OCI-LY1 (cell line): ENCODE results near the gene CARS2.
"Not testable (repeated sequence)": the region's sequence is repeated elsewhere in the genome, so short reads cannot be mapped to it uniquely, and the experiment has no call there.

Source experiments
- H2AFZ ChIP-seq: fragments of 200-600 bp; sonication (generic), shearing (Covaris generic); 2 replicates; pipeline ENCODE4 v1.6.0; 2014; ENCODE audit warnings: antibody characterized with exemption, mild to moderate bottlenecking, low read length
- H3F3A ChIP-seq: fragments of 200-600 bp; sonication (generic), shearing (Covaris generic); 2 replicates; pipeline ENCODE4 v1.6.0; 2014; ENCODE audit warnings: mild to moderate bottlenecking, antibody characterized with exemption, low read length, moderate library complexity; ENCODE audit not compliant: insufficient read depth
- H3K27ac ChIP-seq: fragments of 200-600 bp; sonication (generic); 2 replicates; pipeline ENCODE4 v1.5.1; 2014; ENCODE audit warnings: low read length, mixed run types, mild to moderate bottlenecking, low read depth; ENCODE audit not compliant: poor library complexity, severe bottlenecking
- H3K27me3 ChIP-seq: fragments of 200-600 bp; sonication (generic); 2 replicates; pipeline ENCODE4 v1.6.0; 2014; ENCODE audit warnings: antibody characterized with exemption, mild to moderate bottlenecking, low read length, moderate library complexity; ENCODE audit not compliant: insufficient read depth
- H3K36me3 ChIP-seq: fragments of 200-600 bp; sonication (generic); 2 replicates; pipeline ENCODE4 v1.6.1; 2014; ENCODE audit warnings: mild to moderate bottlenecking, antibody characterized with exemption, low read length, moderate library complexity, mixed read lengths; ENCODE audit not compliant: insufficient read depth
- H3K4me1 ChIP-seq: fragments of 200-600 bp; sonication (generic); 2 replicates; pipeline ENCODE4 v1.5.1; 2014; ENCODE audit warnings: mild to moderate bottlenecking, low read length, moderate library complexity; ENCODE audit not compliant: insufficient read depth, severe bottlenecking
- H3K4me2 ChIP-seq: fragments of 200-600 bp; sonication (generic), shearing (Covaris generic); 2 replicates; pipeline ENCODE4 v1.6.1; 2014; ENCODE audit warnings: low read length
- H3K4me3 ChIP-seq: fragments of 200-600 bp; sonication (generic); 2 replicates; pipeline ENCODE4 v1.5.1; 2014; ENCODE audit warnings: low read length, low read depth, mild to moderate bottlenecking, mixed read lengths; ENCODE audit not compliant: poor library complexity, severe bottlenecking
- H3K79me2 ChIP-seq: fragments of 200-600 bp; shearing (Covaris generic); 2 replicates; pipeline ENCODE4 v1.6.1; 2016; ENCODE audit warnings: mixed run types, low read length, mixed read lengths; ENCODE audit not compliant: insufficient read depth
- H3K9ac ChIP-seq: fragments of 200-600 bp; sonication (generic), shearing (Covaris generic); 2 replicates; pipeline ENCODE4 v1.6.1; 2014; ENCODE audit warnings: mild to moderate bottlenecking, low read length, mixed read lengths
- H3K9me2 ChIP-seq: fragments of 200-600 bp; sonication (generic), shearing (Covaris generic); 2 replicates; pipeline ENCODE4 v1.6.1; 2014; ENCODE audit warnings: low read depth, mild to moderate bottlenecking, low read length, mixed read lengths
- H3K9me3 ChIP-seq: fragments of 200-600 bp; shearing (Covaris generic); 2 replicates; pipeline ENCODE4 v1.6.1; 2014; ENCODE audit warnings: low read length, mixed read lengths
- H4K20me1 ChIP-seq: fragments of 200-600 bp; sonication (generic), shearing (Covaris generic); 2 replicates; pipeline ENCODE4 v1.6.0; 2016; ENCODE audit warnings: mild to moderate bottlenecking, low read length; ENCODE audit not compliant: insufficient read depth
- EZH2 ChIP-seq: fragments of 200-600 bp; sonication (generic), shearing (Covaris generic); IDR thresholded peaks from 2 replicates; pipeline ENCODE4 v1.8.0; 2017; ENCODE audit warnings: borderline replicate concordance, mixed run types, mild to moderate bottlenecking, antibody characterized with exemption, low read length, moderate library complexity, mixed read lengths
- TF ChIP-seq, protein P1 (sequence below): fragments of 200-600 bp; sonication (generic), shearing (Covaris generic); IDR thresholded peaks from 2 replicates; pipeline ENCODE4 v1.5.1; 2017; ENCODE audit warnings: mild to moderate bottlenecking, antibody characterized with exemption, low read length, moderate library complexity, mixed read lengths

The CARS2 gene

DNA sequence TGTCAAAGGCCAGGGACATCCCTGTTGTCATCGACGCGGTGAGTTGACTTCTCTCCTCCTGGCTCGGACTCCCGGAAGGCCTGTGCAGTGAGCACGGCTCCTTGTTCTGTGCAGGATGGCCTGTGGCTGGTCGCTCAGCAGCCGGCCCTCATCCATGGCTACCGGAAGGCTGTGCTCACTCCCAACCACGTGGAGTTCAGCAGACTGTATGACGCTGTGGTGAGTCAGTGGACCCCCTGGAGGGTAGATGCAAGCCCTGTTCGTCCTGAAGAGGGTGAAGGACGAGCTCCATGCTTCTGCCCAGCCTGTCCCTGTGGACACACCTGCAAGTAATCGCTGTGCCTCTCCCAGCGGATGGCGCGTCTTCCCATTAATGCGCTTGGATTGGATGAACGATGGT lies 71.4 kb downstream of the CARS2 start:
- Histone ChIP-seq H3K27me3 (no peaks in the 10 kb centered on the region), H3K9me3 (no peaks in the 10 kb centered on the region), H3F3A (no peaks in the 10 kb centered on the region), H3K4me3 (no peak overlapping the region), H3K36me3 (peaks cover 69% of the 10 kb centered on the region), H3K27ac (no peak overlapping the region), H3K9me2 (no peaks in the 10 kb centered on the region), H3K79me2 (no peaks in the 10 kb centered on the region), H3K4me2 (no peak overlapping the region), H2AFZ (no peak overlapping the region), H3K4me1 (peaks cover 23% of the 10 kb centered on the region), H4K20me1 (no peaks in the 10 kb centered on the region), H3K9ac (no peak overlapping the region)
- TF ChIP-seq EZH2, result no peak
- TF ChIP-seq, protein P1, sequence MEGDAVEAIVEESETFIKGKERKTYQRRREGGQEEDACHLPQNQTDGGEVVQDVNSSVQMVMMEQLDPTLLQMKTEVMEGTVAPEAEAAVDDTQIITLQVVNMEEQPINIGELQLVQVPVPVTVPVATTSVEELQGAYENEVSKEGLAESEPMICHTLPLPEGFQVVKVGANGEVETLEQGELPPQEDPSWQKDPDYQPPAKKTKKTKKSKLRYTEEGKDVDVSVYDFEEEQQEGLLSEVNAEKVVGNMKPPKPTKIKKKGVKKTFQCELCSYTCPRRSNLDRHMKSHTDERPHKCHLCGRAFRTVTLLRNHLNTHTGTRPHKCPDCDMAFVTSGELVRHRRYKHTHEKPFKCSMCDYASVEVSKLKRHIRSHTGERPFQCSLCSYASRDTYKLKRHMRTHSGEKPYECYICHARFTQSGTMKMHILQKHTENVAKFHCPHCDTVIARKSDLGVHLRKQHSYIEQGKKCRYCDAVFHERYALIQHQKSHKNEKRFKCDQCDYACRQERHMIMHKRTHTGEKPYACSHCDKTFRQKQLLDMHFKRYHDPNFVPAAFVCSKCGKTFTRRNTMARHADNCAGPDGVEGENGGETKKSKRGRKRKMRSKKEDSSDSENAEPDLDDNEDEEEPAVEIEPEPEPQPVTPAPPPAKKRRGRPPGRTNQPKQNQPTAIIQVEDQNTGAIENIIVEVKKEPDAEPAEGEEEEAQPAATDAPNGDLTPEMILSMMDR, result no peak

DNA sequence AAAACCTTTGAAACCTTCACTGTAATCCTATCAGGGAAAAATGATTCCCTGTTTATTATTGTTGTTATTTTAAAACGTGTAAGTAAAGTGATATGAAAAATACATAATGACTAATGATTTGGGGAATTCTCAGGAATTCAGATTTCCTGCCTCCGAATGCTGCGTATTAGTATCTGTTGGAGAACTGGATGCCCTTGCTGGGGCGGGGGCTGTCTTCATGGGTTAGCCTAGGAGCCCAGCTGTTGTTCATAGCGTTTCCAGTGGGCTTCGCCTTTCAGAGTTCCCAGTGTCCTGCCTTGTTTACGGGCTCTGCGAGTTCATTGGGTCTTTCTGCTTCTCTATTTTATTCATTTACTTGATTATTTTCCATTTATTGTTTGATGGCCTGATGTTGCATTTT lies 72.1 kb downstream of the CARS2 start:
- no peaks in the 10 kb centered on the region for H3K79me2 ChIP-seq
- TF ChIP-seq, protein P1, result no peak
- no peak for TF ChIP-seq EZH2
- H3K4me3 ChIP-seq, result no peak overlapping the region
- H3K4me1 ChIP-seq, result peaks cover 23% of the 10 kb centered on the region
- H4K20me1 ChIP-seq, result no peaks in the 10 kb centered on the region
- H3K36me3 ChIP-seq, result peaks cover 67% of the 10 kb centered on the region
- H3K9me3 ChIP-seq, result no peaks in the 10 kb centered on the region
- no peaks in the 10 kb centered on the region for H3K27me3 ChIP-seq
- H2AFZ ChIP-seq, result no peak overlapping the region
- no peak overlapping the region for H3K27ac ChIP-seq
- H3K4me2 ChIP-seq, result no peak overlapping the region
- H3F3A ChIP-seq, result no peaks in the 10 kb centered on the region
- no peaks in the 10 kb centered on the region for H3K9me2 ChIP-seq
- H3K9ac ChIP-seq, result no peak overlapping the region

DNA sequence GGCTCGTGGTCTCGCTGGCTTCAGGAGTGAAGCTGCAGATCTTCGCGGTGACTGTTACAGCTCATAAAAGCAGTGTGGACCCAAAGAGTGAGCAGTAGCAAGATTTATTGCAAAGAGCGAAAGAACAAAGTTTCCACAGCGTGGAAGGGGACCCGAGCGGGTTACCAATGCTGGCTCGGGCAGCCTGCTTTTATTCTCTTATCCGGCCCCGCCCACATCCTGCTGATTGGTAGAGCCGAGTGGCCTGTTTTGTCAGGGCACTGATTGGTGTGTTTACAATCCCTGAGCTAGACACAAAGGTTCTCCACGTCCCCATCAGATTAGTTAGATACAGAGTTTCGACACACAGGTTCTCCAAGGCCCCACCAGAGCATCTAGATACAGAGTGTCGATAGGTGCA lies 73.7 kb downstream of the CARS2 start:
- not testable (repeated sequence) for H3K9me3 ChIP-seq, H3K9me2 ChIP-seq, H3K9ac ChIP-seq, H3K4me2 ChIP-seq, H4K20me1 ChIP-seq, H3K79me2 ChIP-seq, H3K27me3 ChIP-seq, H3F3A ChIP-seq, H3K27ac ChIP-seq, H2AFZ ChIP-seq, H3K4me3 ChIP-seq
- peaks cover 65% of the 10 kb centered on the region for H3K36me3 ChIP-seq
- peaks cover 15% of the 10 kb centered on the region for H3K4me1 ChIP-seq

DNA sequence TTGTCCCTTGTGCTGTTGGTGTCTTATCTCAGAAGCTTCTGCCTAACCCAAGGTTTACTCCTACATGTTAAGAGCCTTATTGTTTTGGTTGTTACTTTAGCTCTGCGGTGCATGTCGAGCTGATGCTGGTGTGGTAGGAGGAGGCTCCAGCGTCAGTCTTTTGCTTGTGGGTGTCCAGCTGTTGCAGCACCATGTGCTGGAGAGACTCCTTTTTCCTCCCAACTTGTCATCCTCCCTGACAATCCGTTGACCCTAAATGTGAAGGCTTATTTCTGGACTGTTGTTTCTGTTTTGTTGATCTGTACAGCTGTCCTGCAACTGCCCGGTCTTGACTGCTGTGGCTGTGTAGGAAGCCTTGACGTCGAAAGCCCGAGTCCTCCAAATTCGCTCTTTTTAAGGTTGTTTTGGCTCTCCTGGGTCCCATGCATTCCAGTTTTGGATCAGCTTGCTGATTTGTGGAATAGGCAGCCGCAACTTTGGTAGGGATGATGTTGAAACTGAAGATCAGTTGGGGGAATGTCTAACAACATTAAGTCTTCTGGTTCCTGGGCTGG lies 75.3 kb downstream of the CARS2 start:
- TF ChIP-seq, protein P1, result no peak
- TF ChIP-seq EZH2, result no peak
- no peak overlapping the region for H3K9ac ChIP-seq
- H3F3A ChIP-seq, result no peaks in the 10 kb centered on the region
- H3K27ac ChIP-seq, result no peak overlapping the region
- H3K4me3 ChIP-seq, result no peak overlapping the region
- no peaks in the 10 kb centered on the region for H3K9me2 ChIP-seq
- H3K4me2 ChIP-seq, result no peak overlapping the region
- peaks cover 50% of the 10 kb centered on the region for H3K36me3 ChIP-seq
- H3K27me3 ChIP-seq, result no peaks in the 10 kb centered on the region
- no peak overlapping the region for H2AFZ ChIP-seq
- H4K20me1 ChIP-seq, result no peaks in the 10 kb centered on the region
- no peaks in the 10 kb centered on the region for H3K79me2 ChIP-seq
- no peaks in the 10 kb centered on the region for H3K9me3 ChIP-seq
- H3K4me1 ChIP-seq, result no peaks in the 10 kb centered on the region
